HCT116 (cell line): ENCODE data around the gene C10orf53.

Experiments used
- CEBPB ChIP-seq: IDR thresholded peaks from 2 replicates; pipeline ENCODE4 v1.6.1; 2012; ENCODE audit warnings: low read depth
- CTCF ChIP-seq, 3 experiments: fragments of 200-600 bp in 1 of 3; sonication (generic) in 1 of 3; IDR thresholded peaks in 2 of 3; conservative IDR thresholded peaks in 1 of 3; 2 replicates each; pipeline ENCODE4 v1.5.1; 2012 to 2017; ENCODE audit warnings: low read depth in 2 of 3, low read length in 2 of 3, antibody characterized with exemption in 1 of 3, borderline replicate concordance in 1 of 3, control low read depth in 1 of 3, mild to moderate bottlenecking in 1 of 3, mixed read lengths in 1 of 3, mixed run types in 1 of 3, moderate library complexity in 1 of 3; ENCODE audit not compliant: insufficient read depth in 1 of 3
- POLR2A ChIP-seq: IDR thresholded peaks from 2 replicates; pipeline ENCODE4 v1.7.0; 2011; ENCODE audit warnings: borderline replicate concordance; ENCODE audit not compliant: insufficient read depth, insufficient read length; ENCODE audit errors: extremely low read depth
- POLR2AphosphoS5 ChIP-seq: IDR thresholded peaks from 2 replicates; pipeline ENCODE4 v1.6.1; 2011; ENCODE audit warnings: mild to moderate bottlenecking, low read depth, low read length, moderate library complexity
- RAD21 ChIP-seq: IDR thresholded peaks from 2 replicates; pipeline ENCODE4 v1.6.1; 2012; ENCODE audit warnings: low read depth, mild to moderate bottlenecking
- REST ChIP-seq: IDR thresholded peaks from 2 replicates; pipeline ENCODE4 v1.6.1; 2012; ENCODE audit warnings: low read depth
- SRF ChIP-seq: IDR thresholded peaks from 2 replicates; pipeline ENCODE4 v1.6.1; 2012; ENCODE audit warnings: low read depth
- ZFX ChIP-seq: fragments of 450-650 bp; IDR thresholded peaks from 2 replicates; pipeline ENCODE4 v1.6.1; 2017
- ZNF274 ChIP-seq: fragments of 200-500 bp; sonication (Bioruptor generic); IDR thresholded peaks from 2 replicates; pipeline ENCODE4 v1.6.1; 2014; ENCODE audit warnings: mild to moderate bottlenecking, low read depth, low read length, inconsistent platforms

- TF ChIP-seq ZNF274 (no peak), POLR2A (no peak), CTCF (IDR thresholded peaks at IDR 0.05 in 2 of 3, conservative IDR thresholded peaks at IDR 0.05 in 1 of 3; ENCODE audit: borderline replicate concordance in 1 of 3, insufficient read depth in 1 of 3, low read depth in 2 of 3, low read length in 2 of 3) (no peak), POLR2AphosphoS5 (no peak), RAD21 (no peak), CEBPB (no peak), ZFX (no peak), REST (no peak), SRF (no peak)
Measured at GRCh38 chr10:49666054-49666615, 13.3 kb upstream of the C10orf53 start.
